ENCODE measurements around the gene KY. TPM values are rescaled to one million over a fixed set of nuclear protein-coding genes. Genes with fewer than 3 reads are reported as not detected.

The KY gene
- total RNA-seq, 4 donors from 2014 or later = not detected

DNA sequence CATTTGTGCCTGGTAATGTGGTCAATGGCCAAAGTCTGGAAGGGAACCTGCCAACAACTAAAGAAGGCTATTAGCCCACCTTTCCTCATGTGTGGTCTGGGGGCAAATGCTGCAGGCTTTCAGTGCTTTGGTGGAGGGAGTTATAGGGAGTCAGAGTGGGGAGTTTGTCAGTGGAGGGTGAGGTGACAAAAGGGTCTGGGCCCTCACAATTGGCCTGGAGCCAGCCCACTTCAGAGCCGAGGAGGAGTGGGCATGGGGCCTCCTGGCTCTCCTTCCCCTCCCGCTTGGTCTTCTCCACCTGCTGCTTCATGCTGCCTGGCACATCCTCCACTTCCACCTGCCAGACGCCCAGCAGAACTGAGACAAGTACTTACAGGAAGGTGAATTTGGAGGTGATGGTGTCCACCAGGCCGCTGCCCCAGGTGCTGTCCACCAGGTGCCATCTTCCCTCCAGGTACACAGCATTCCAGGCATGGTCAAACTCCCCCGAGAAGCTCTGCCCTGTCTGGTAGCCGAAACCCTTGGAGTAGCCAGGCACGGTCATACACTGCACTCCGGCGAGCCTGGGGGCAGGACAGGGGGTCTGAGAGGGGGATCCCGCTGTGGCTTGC, 40.9 kb downstream of the KY start:
- TF ChIP-seq, protein P1, sequence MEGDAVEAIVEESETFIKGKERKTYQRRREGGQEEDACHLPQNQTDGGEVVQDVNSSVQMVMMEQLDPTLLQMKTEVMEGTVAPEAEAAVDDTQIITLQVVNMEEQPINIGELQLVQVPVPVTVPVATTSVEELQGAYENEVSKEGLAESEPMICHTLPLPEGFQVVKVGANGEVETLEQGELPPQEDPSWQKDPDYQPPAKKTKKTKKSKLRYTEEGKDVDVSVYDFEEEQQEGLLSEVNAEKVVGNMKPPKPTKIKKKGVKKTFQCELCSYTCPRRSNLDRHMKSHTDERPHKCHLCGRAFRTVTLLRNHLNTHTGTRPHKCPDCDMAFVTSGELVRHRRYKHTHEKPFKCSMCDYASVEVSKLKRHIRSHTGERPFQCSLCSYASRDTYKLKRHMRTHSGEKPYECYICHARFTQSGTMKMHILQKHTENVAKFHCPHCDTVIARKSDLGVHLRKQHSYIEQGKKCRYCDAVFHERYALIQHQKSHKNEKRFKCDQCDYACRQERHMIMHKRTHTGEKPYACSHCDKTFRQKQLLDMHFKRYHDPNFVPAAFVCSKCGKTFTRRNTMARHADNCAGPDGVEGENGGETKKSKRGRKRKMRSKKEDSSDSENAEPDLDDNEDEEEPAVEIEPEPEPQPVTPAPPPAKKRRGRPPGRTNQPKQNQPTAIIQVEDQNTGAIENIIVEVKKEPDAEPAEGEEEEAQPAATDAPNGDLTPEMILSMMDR (IDR thresholded peaks at IDR 0.05; ENCODE audit: low read depth) = no peak

DNA sequence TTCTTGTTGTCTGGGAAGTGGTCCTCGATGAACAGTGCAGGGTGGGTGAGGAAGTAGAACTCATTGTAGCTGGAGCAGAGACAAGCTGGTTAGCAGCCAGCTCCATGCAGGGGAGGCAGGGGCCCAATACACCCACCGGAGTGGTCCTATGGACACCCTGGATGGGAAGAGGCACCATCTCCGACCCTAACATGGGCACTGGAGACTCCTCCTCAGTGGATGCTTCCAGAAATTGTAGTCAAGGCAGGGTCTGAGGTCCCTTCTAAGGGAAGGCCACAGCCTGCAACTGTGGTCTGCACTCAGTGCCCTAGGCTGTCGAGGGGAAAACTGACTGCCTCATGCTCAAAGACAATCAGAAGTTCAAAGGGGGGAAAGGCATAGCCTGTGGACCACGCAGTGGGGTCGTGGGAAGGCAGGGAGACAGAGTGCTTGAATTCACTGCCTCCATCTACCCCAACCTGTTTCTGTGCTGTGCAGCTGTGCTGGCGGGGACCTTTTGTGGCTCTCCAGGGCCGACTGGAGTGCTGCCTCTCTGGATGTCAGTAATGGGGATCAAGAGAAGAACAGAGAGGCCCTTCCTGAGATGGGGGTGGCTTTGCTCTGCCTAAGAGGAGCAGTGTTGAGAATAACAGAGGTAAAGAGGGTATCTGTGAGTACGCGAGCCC, 41.9 kb downstream of the KY start:
- TF ChIP-seq, protein P1 (IDR thresholded peaks at IDR 0.05; ENCODE audit: low read depth) = no peak

DNA sequence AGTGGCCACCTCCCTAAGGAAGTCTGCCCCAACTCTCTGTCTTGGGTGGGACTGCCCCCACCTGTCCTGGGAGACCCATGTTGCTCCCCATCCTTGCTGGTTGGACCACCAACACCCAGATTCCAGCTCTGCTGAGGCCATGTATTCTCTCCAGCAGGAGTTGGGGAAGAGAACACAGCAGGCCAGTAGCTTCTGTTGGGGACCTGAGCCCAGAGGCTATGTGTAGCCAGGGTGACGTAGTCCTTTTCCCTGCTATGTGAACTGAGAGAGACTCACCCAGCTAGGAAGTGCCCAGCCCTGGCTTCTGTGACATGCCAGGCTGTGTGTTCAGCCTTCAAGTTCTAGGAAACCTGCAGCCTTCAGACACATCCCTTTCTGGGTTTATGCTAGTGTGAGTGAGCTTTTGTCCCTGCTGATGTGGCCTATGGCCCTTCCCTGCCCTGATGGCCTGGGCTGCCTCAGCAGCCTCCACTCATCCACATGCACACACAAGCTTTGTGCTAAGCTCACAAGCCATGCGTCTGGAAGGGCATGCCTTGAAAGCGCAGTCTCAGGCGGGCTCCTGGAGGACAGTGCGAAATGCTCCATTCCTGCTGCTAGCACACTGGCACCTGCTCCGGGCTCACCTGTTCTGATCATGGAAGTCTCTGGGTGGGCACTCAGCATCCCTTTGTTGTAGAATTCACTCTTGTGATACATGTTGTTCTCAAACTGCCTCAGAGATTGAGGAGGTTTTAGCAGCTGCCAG, 42.6 kb downstream of the KY start:
- TF ChIP-seq, protein P1 (IDR thresholded peaks at IDR 0.05; ENCODE audit: low read depth) = no peak

DNA sequence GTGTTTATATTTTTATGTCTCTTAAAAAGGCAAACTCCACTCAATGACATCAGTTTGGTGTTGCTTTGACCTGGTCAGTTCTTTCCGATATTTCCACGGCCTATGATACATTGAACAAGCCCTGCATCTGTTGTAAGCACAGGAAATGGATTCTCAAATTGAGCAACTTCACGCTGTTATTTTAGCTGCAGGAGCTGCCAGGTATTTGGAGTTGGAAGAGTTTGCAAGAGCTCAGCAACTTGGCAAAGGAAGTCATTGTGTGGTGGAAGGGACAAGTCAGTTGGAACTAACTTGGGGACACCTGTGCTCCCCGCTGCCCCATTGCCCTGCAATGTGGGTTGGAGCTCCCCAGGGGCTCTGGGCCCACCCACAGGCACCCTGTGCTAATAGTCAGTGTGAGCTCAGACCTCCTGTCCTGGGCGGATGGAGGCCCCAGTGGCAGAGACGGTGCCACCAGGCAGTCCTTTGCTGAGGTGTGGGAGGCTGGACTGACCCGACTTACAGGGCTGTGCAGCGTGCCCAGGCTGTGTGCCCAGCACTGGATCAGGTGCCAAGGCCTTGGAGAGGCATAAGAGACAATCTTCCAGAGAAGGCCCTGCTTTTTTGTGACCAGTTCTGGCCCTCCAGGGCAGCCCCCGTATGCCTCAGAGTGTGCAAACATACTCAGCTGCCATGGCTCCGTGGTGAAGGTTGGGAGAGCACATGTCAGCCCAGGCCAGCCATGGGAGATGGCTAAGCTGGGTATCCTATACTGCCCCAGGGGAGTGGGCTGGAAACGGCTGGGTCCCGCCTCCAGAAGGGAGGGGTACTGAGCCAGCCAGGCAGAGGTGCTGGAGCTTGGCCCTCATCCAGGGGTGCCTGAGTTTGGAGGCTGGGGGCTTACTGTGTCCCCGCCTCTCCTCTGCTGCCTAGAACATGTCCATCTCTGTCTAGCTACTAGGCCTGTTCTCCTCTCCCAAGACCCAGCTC, 43.5 kb downstream of the KY start:
- TF ChIP-seq, protein P1 (IDR thresholded peaks at IDR 0.05; ENCODE audit: low read depth) = no peak

DNA sequence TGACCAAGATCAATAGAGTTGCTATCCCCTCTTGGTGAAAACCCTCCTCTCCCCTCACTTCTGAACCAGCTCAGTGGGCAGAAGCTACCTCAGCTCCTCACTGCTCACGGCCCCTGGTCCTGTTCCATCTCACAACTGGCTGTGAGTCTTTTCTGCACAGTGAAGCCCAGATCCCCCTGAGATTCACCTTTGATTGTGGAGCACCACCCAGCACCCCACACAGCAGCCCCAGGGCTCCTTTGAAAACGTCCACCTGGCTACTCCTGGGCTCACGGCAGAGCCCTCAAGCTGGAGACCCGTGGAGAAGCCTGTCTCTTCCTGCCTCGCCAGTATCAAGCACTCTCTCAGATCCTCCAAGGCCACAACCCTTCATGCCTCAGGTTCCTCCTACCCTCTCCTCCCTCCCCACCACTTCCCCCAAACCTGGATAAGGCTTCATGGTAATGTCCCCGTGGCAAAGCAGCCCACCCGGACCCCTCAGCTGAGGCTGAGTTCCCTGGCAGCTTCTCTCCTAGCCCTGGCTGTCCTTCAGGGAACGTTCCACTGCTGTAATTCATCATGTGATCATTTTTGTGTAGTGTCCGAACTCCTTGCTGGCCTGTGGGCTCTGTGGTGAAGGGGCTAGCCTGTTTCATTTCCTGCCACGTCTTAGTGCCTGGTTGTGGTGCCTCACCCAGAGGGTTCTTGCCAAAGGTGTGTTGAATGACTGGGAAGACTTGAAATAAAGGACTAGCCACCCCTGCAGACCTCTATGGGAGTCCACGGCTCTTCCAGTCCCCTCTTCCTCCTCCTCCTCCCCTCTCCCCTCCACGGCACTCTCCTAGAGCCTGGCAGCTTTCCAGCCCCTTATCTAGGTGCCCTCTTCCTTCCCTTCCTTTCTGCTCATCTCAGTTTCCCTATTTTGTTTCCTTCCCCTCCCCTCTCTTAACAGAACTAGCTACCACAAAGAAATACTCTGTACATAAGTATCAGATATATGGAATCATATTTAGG, 44.5 kb downstream of the KY start:
- TF ChIP-seq, protein P1 (IDR thresholded peaks at IDR 0.05; ENCODE audit: low read depth) = no peak

DNA sequence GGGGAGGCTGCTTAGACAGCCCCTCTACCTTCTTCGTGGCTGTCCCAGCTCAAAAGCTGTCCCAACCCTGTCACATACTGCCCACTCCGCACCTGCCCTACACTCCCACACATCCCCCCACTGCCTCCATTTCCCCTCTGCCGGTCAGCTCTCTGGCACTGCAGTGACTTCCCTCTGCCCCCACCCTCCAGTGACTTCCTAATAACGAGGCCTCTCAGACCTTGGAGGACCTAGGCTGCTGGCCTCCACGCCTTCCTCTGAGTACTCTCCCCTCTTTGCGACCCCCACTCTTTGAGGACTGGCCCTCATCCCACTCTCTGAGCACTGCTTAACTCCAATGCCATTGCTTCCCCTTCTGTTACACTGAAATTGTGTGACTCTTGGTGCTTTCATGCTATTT, 45.3 kb downstream of the KY start:
- TF ChIP-seq, protein P1 (IDR thresholded peaks at IDR 0.05; ENCODE audit: low read depth) = no peak
